Glutamatergic neuron (in vitro differentiated cells): Measurements from ENCODE around the gene MBOAT7. TPM values are rescaled to one million over a fixed set of nuclear protein-coding genes. Genes with fewer than 3 reads are reported as not detected.
A peak's percentile ranks its signal among the peaks of the same experiment; 100 is the strongest.

ENCODE experiments used
- DNase-seq: peaks from one replicate; pipeline ENCODE4 v3.0.0; 2022
- H3K27ac Mint-ChIP-seq: one replicate; pipeline ENCODE4 v1.8.0; 2020; ENCODE audit warnings: mild to moderate bottlenecking, mixed read lengths, inconsistent platforms; ENCODE audit not compliant: unreplicated experiment
- H3K27me3 Mint-ChIP-seq: one replicate; pipeline ENCODE4 v1.8.0; 2020; ENCODE audit warnings: mild to moderate bottlenecking, moderate library complexity, mixed read lengths, inconsistent platforms; ENCODE audit not compliant: unreplicated experiment
- H3K36me3 Mint-ChIP-seq: one replicate; pipeline ENCODE4 v1.8.0; 2020; ENCODE audit warnings: mild to moderate bottlenecking, mixed read lengths, inconsistent platforms; ENCODE audit not compliant: unreplicated experiment
- H3K4me1 Mint-ChIP-seq: one replicate; pipeline ENCODE4 v1.8.0; 2020; ENCODE audit warnings: mild to moderate bottlenecking, low read depth, mixed read lengths, inconsistent platforms; ENCODE audit not compliant: unreplicated experiment
- H3K4me3 Mint-ChIP-seq: one replicate; pipeline ENCODE4 v1.8.0; 2020; ENCODE audit warnings: mild to moderate bottlenecking, mixed read lengths, inconsistent platforms; ENCODE audit not compliant: unreplicated experiment
- H3K9me3 Mint-ChIP-seq: one replicate; pipeline ENCODE4 v1.8.0; 2020; ENCODE audit warnings: mild to moderate bottlenecking, moderate library complexity, mixed read lengths, inconsistent platforms; ENCODE audit not compliant: unreplicated experiment
- total RNA-seq: library from RNA; stranded (reverse); fragmentation: NEBNext Ultra II Directional; extraction: Animal tissue kit (Norgen Biotek cat#: 25700); gene quantifications from one replicate; pipeline ENCODE4 v1.2.1, GENCODE V29; 2021; ENCODE audit not compliant: unreplicated experiment
- TF ChIP-seq, protein P1 (sequence below): fragments of 200-600 bp; sonication (generic); IDR thresholded peaks from one replicate; pipeline ENCODE4 v1.5.0; 2021; ENCODE audit not compliant: partially characterized antibody, unreplicated experiment

The MBOAT7 gene
- total RNA-seq, 1 donor from 2014 or later = 62.0 TPM

DNA sequence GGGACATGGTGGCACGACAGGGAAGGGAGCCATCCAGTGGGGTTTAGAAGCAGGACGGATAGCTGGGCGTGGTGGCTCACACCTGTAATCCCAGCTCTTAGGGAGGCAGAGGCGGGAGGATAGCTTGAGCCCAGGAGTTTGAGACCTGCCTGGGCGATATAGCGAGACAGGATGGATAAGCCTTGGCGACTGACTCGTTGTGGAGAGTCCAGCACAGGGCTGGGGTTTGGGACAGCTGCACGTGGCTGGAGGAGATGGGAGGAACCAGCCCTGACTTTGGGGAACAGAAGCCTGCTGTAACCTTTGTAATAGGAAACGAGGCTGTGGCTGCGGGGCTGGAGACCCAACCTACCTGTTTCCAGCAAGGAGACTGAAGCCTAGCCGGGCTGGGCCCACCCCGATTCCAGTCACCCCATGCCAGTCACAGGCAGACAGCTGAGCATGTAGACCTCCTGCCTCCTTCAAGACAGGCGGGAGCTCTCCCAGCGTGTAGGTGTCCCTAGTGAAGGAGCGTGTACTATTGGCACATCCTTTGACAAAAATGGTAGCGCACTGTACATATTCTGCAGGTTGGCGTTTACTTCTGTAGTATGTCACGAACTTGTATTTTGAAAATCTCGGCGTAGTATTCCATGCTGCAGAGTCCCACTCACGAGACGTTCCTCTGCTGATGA lies 37.9 kb downstream of the MBOAT7 start:
- Mint-ChIP-seq H3K9me3 (peaks cover 8% of the 10 kb centered on the region), H3K27me3 (peaks cover 6% of the 10 kb centered on the region), H3K27ac (no peak overlapping the region), H3K4me3 (peak overlapping the region; percentile 2), H3K4me1 (no peaks in the 10 kb centered on the region), H3K36me3 (peaks cover 4% of the 10 kb centered on the region)
- TF ChIP-seq, protein P1, sequence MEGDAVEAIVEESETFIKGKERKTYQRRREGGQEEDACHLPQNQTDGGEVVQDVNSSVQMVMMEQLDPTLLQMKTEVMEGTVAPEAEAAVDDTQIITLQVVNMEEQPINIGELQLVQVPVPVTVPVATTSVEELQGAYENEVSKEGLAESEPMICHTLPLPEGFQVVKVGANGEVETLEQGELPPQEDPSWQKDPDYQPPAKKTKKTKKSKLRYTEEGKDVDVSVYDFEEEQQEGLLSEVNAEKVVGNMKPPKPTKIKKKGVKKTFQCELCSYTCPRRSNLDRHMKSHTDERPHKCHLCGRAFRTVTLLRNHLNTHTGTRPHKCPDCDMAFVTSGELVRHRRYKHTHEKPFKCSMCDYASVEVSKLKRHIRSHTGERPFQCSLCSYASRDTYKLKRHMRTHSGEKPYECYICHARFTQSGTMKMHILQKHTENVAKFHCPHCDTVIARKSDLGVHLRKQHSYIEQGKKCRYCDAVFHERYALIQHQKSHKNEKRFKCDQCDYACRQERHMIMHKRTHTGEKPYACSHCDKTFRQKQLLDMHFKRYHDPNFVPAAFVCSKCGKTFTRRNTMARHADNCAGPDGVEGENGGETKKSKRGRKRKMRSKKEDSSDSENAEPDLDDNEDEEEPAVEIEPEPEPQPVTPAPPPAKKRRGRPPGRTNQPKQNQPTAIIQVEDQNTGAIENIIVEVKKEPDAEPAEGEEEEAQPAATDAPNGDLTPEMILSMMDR = no peak
- no peak for DNase-seq

DNA sequence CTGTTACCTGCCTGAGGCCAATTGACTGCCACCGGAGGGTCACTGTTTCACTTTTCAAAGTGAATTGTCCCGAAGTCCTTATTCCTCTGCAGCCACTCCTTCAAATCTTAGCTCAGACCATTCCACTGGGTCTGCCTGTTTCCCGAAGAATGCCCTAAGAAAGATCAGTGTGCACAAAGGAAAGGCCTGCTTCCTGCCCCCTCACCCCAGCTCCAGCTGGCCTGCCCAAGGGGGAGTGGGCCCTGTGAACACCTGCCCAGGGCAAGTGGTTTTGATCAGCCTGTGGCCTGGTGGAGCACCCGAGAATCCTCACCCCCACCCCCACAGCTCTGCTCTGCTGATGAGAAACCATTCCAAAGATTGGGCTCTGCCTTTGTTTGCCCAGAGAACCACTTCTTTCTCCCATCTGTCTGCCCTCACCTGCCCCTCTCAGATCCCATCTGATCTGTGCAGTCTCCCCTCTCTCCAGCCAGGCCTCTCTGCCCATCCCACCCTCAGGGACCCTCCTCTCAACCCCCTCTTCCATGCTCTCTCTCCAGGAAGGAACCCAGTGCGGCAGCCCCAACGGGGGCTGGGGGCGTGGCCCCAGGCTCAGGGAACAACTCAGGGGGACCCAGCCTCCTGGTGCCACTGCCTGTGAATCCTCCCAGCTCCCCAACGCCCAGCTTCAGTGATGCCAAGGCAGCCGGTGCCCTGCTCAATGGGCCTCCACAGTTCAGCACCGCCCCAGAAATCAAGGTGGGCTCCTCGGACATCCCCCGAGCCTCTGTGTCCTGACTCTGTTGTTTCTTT lies 40.2 kb downstream of the MBOAT7 start:
- DNase-seq = no peak
- H3K36me3 Mint-ChIP-seq = peaks cover 4% of the 10 kb centered on the region
- H3K4me1 Mint-ChIP-seq = no peaks in the 10 kb centered on the region
- peaks cover 6% of the 10 kb centered on the region for H3K27me3 Mint-ChIP-seq
- TF ChIP-seq, protein P1 = no peak
- H3K27ac Mint-ChIP-seq = peak overlapping the region; percentile 38
- peaks cover 7% of the 10 kb centered on the region for H3K9me3 Mint-ChIP-seq
- H3K4me3 Mint-ChIP-seq = no peak overlapping the region

DNA sequence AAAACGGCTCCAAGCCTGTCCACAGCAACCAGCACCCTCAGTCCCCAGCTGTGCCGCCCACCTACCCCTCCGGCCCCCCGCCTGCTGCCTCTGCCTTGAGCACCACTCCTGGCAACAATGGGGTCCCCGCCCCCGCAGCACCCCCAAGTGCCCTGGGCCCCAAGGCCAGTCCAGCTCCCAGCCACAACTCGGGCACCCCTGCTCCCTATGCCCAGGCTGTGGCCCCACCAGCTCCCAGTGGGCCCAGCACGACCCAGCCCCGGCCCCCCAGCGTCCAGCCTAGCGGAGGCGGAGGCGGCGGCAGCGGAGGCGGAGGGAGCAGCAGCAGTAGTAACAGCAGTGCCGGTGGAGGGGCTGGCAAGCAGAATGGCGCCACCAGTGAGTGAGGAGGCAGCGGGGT lies 41.2 kb downstream of the MBOAT7 start:
- Mint-ChIP-seq H3K27ac (no peak overlapping the region), H3K27me3 (peaks cover 3% of the 10 kb centered on the region), H3K36me3 (peaks cover under 1% of the 10 kb centered on the region), H3K4me1 (no peaks in the 10 kb centered on the region), H3K4me3 (no peak overlapping the region), H3K9me3 (peaks cover 4% of the 10 kb centered on the region)
- no peak for DNase-seq
- TF ChIP-seq, protein P1 = no peak

DNA sequence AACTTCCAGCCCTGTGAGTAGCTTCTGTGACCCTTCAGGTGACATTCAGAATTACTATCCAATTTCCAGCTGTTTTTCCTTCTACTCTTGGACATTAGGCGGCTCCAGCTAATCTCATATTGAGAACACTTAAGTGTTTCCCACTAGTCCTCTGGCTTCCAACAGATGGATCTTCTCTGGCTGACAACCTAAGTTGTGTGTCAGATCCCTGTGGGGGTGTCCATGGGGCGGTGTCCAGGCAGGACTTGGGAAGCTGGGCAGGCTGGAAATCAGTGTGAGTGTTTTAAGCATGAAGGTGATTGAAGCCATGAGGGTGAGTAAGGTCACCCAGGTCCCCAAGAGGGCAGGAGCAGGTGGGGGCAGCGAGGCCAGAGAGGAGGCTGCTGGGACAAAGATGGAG lies 41.7 kb downstream of the MBOAT7 start:
- Mint-ChIP-seq H3K4me1 (no peaks in the 10 kb centered on the region), H3K9me3 (peaks cover 4% of the 10 kb centered on the region), H3K27me3 (peaks cover 3% of the 10 kb centered on the region), H3K36me3 (no peaks in the 10 kb centered on the region), H3K4me3 (no peak overlapping the region), H3K27ac (no peak overlapping the region)
- no peak for DNase-seq
- TF ChIP-seq, protein P1 = no peak
